HEK293 (cell line): ENCODE measurements around the gene IDUA.

Source experiments
- CTCF ChIA-PET: fragments of 350-600 bp; formaldehyde crosslinking; extraction: SDS; loops from one replicate; lab custom pipeline; 2021; ENCODE audit warnings: antibody characterized with exemption; lab: Yijun Ruan, JAX
- POLR2A ChIA-PET: fragments of 300-600 bp; formaldehyde crosslinking; extraction: SDS; loops from one replicate; lab custom pipeline; 2020; ENCODE audit warnings: antibody characterized with exemption, inconsistent platforms; lab: Yijun Ruan, JAX
- H3K27ac ChIP-seq: fragments of 200-500 bp; sonication (Bioruptor generic); 2 replicates; pipeline ENCODE4 v1.5.1; 2014; ENCODE audit warnings: low read depth, low read length, control low read depth, inconsistent platforms; ENCODE audit errors: extremely low read depth
- H3K36me3 ChIP-seq, 2 experiments: fragments of 200-500 bp in 1 of 2; sonication (Bioruptor generic) in 1 of 2; 1 replicate in 1 of 2; 2 replicates in 1 of 2; pipeline ENCODE4 v1.5.1; 2014 to 2017; ENCODE audit warnings: inconsistent platforms in 2 of 2, low read length in 2 of 2; ENCODE audit not compliant: control insufficient read depth in 2 of 2, insufficient read depth in 1 of 2
- H3K4me1 ChIP-seq: fragments of 200-500 bp; sonication (Bioruptor generic); 2 replicates; pipeline ENCODE4 v1.5.1; 2014; ENCODE audit warnings: mild to moderate bottlenecking, low read length, inconsistent platforms; ENCODE audit not compliant: control insufficient read depth, insufficient read depth
- H3K4me3 ChIP-seq: 2 replicates; pipeline ENCODE4 v1.5.1; 2011; ENCODE audit warnings: low read depth, mild to moderate bottlenecking, control low read depth, low read length, moderate library complexity
- H3K9me3 ChIP-seq: fragments of 200-500 bp; sonication (Bioruptor generic); 2 replicates; pipeline ENCODE4 v1.5.1; 2014; ENCODE audit warnings: low read depth, low read length, inconsistent platforms; ENCODE audit not compliant: control insufficient read depth, insufficient read depth
- BCL11A ChIP-seq: fragments of 450-650 bp; formaldehyde crosslinking; IDR thresholded peaks from 2 replicates; pipeline ENCODE4 v1.5.1; 2016; ENCODE audit warnings: low read depth, missing biosample characterization, missing genetic modification characterization
- EGR2 ChIP-seq: fragments of 450-650 bp; formaldehyde crosslinking; IDR thresholded peaks from 2 replicates; pipeline ENCODE4 v1.5.1; 2016; ENCODE audit warnings: low read depth, missing biosample characterization, missing genetic modification characterization
- HOXA7 ChIP-seq: sonication (generic); formaldehyde crosslinking; IDR thresholded peaks from 2 replicates; pipeline ENCODE4 v1.8.1; 2022; ENCODE audit warnings: missing genetic modification reagents, borderline replicate concordance
- HOXD13 ChIP-seq: sonication (generic); formaldehyde crosslinking; IDR thresholded peaks from 2 replicates; pipeline ENCODE4 v1.8.0; 2022; ENCODE audit warnings: missing genetic modification reagents, borderline replicate concordance
- ZFP69B ChIP-seq: fragments of 450-650 bp; formaldehyde crosslinking; IDR thresholded peaks from 2 replicates; pipeline ENCODE4 v1.5.1; 2016; ENCODE audit warnings: missing biosample characterization, missing genetic modification characterization
- ZNF23 ChIP-seq: fragments of 450-650 bp; formaldehyde crosslinking; IDR thresholded peaks from 2 replicates; pipeline ENCODE4 v1.5.1; 2016; ENCODE audit warnings: missing biosample characterization, missing genetic modification characterization, borderline replicate concordance
- ZNF302 ChIP-seq: fragments of 450-650 bp; formaldehyde crosslinking; IDR thresholded peaks from 2 replicates; pipeline ENCODE4 v1.5.1; 2016; ENCODE audit warnings: missing biosample characterization, missing genetic modification characterization, low read depth
- ZNF530 ChIP-seq: fragments of 450-650 bp; formaldehyde crosslinking; IDR thresholded peaks from 2 replicates; pipeline ENCODE4 v1.5.1; 2016; ENCODE audit warnings: low read depth, missing biosample characterization, missing genetic modification characterization
- ZNF585B ChIP-seq: fragments of 450-650 bp; formaldehyde crosslinking; IDR thresholded peaks from 2 replicates; pipeline ENCODE4 v1.5.1; 2016; ENCODE audit warnings: missing biosample characterization, missing genetic modification characterization
- ZNF600 ChIP-seq: fragments of 450-650 bp; formaldehyde crosslinking; IDR thresholded peaks from 2 replicates; pipeline ENCODE4 v1.5.1; 2016; ENCODE audit warnings: missing biosample characterization, missing genetic modification characterization
- ZNF664 ChIP-seq: fragments of 450-650 bp; formaldehyde crosslinking; IDR thresholded peaks from 2 replicates; pipeline ENCODE4 v1.5.1; 2016; ENCODE audit warnings: missing biosample characterization, missing genetic modification characterization
- ZNF768 ChIP-seq: fragments of 450-650 bp; formaldehyde crosslinking; IDR thresholded peaks from 2 replicates; pipeline ENCODE4 v1.5.1; 2018; ENCODE audit warnings: missing biosample characterization, mild to moderate bottlenecking, missing genetic modification characterization
- TF ChIP-seq, protein P1 (sequence below): fragments of 450-650 bp; formaldehyde crosslinking; IDR thresholded peaks from 2 replicates; pipeline ENCODE4 v1.5.1; 2016; ENCODE audit warnings: missing biosample characterization, missing genetic modification characterization, low read depth
- TF ChIP-seq, protein P2 (sequence below): fragments of 450-650 bp; formaldehyde crosslinking; IDR thresholded peaks from 2 replicates; pipeline ENCODE4 v1.5.1; 2016; ENCODE audit warnings: missing biosample characterization, missing genetic modification characterization
- TF ChIP-seq, protein P3 (sequence below): IDR thresholded peaks from 2 replicates; pipeline ENCODE4 v1.6.1; 2011; ENCODE audit warnings: mild to moderate bottlenecking, low read depth, low read length, borderline replicate concordance
- TF ChIP-seq, protein P4 (sequence below): fragments of 450-650 bp; formaldehyde crosslinking; IDR thresholded peaks from 2 replicates; pipeline ENCODE4 v1.5.1; 2016; ENCODE audit warnings: missing biosample characterization, missing genetic modification characterization
- TF ChIP-seq, protein P5 (sequence below): fragments of 450-650 bp; formaldehyde crosslinking; IDR thresholded peaks from 2 replicates; pipeline ENCODE4 v1.5.1; 2016; ENCODE audit warnings: missing biosample characterization, missing genetic modification characterization

The IDUA gene

DNA sequence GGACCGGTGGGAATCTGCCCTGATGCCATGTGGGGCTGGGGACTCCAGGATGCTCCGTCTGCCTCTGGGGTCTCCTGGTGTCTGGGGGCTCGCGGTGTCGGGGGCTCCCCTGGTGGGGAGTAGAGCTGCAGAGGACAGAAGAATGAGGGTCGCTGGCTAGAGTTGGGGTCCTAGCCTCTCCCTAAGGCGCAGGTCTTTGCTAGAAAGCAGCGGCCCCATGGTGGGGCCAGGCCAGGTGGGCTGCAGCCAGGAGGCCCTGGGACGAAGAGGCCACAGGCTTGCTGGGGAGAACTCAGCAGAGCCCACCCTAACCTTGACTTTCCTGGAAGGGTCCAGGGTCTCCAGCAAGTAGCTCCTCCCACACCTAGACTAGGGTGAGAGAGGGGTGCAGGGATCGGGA, 46.0 kb downstream of the IDUA start (continued):
- TF ChIP-seq, protein P1, sequence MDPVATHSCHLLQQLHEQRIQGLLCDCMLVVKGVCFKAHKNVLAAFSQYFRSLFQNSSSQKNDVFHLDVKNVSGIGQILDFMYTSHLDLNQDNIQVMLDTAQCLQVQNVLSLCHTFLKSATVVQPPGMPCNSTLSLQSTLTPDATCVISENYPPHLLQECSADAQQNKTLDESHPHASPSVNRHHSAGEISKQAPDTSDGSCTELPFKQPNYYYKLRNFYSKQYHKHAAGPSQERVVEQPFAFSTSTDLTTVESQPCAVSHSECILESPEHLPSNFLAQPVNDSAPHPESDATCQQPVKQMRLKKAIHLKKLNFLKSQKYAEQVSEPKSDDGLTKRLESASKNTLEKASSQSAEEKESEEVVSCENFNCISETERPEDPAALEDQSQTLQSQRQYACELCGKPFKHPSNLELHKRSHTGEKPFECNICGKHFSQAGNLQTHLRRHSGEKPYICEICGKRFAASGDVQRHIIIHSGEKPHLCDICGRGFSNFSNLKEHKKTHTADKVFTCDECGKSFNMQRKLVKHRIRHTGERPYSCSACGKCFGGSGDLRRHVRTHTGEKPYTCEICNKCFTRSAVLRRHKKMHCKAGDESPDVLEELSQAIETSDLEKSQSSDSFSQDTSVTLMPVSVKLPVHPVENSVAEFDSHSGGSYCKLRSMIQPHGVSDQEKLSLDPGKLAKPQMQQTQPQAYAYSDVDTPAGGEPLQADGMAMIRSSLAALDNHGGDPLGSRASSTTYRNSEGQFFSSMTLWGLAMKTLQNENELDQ (tag by site-specific recombination): no peak
- TF ChIP-seq, protein P2, sequence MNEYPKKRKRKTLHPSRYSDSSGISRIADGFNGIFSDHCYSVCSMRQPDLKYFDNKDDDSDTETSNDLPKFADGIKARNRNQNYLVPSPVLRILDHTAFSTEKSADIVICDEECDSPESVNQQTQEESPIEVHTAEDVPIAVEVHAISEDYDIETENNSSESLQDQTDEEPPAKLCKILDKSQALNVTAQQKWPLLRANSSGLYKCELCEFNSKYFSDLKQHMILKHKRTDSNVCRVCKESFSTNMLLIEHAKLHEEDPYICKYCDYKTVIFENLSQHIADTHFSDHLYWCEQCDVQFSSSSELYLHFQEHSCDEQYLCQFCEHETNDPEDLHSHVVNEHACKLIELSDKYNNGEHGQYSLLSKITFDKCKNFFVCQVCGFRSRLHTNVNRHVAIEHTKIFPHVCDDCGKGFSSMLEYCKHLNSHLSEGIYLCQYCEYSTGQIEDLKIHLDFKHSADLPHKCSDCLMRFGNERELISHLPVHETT (tag by site-specific recombination): no peak
- no peak for TF ChIP-seq ZNF23
- TF ChIP-seq ZNF600 (tag by site-specific recombination): no peak
- no peak for TF ChIP-seq HOXA7
- TF ChIP-seq ZFP69B (tag by site-specific recombination): no peak

DNA sequence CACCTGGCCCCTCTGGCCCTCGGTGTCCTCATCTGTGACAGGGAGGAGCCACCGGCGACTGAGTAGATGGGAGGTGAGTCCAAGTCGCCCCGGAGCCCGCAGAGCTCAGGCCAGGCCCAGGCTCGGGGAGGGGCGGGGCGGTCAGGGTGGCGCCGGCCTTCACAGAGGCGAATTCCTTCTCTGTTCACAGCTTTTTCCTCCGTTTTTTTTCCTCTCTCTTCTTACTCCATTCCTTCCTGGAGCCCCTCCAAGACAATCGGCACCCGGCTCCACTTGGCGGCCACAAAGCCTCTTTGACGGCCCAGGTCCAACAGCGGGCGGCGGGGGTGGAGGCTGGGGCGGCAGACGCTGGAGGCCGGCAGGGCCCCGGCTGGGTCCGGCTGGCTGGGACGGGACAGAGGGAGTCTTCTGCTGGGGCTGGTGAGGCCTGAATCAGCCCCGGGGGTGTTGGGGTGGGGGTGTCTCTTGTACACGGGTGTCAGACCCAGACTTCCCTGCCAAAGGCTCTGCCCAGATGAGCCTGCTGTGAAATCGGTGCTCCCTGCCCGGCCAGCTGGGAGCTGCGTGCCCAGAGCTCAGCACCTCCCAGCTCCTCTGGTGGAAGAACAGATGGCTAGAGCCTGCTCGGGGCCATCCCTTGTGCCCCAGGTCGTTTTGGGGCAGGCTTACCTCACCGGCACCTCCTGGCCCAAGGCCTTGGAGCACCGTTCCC, 47.2 kb downstream of the IDUA start:
- no peak overlapping the region for H3K4me3 ChIP-seq
- H3K27ac ChIP-seq: no peak overlapping the region
- CTCF ChIA-PET: no interaction called here
- TF ChIP-seq ZNF768 (tag by site-specific recombination): no peak
- TF ChIP-seq, protein P2 (tag by site-specific recombination): no peak
- TF ChIP-seq ZNF302 (tag by site-specific recombination): no peak
- TF ChIP-seq EGR2: 0 out of 2 replicates have a peak, but pooled peaks have one; percentile 16
- no peak for TF ChIP-seq BCL11A (tag by site-specific recombination)
- POLR2A ChIA-PET: no interaction called here
- no peaks in the 10 kb centered on the region for H3K9me3 ChIP-seq
- H3K4me1 ChIP-seq: no peaks in the 10 kb centered on the region
- H3K36me3 ChIP-seq: no peaks in the 10 kb centered on the region

DNA sequence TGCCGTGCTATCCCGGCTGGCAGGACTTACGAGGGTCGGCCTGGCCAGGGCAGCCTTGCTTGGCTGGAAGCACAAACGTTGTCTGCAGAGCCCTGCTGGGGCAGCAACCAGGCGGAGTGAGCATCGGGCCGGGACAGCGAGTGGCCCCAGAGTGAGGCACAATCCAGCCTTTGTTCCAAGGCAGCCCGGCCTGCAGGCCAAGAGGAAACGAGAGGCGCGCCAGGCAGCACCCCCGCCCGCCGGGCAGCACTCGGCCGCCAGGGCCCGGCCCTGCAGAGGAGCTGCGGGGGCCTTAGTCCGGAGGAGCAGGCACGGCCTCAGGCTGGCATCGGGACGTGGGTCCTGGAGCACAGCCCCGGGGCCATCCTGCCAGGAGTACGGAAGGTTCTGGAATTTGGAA, 48.7 kb downstream of the IDUA start:
- no peak overlapping the region for H3K4me3 ChIP-seq
- no peaks in the 10 kb centered on the region for H3K9me3 ChIP-seq
- H3K4me1 ChIP-seq: no peaks in the 10 kb centered on the region; the same call in 1 of the 2 replicates
- no peaks in the 10 kb centered on the region for H3K36me3 ChIP-seq
- H3K27ac ChIP-seq: no peak overlapping the region
- CTCF ChIA-PET: no interaction called here
- POLR2A ChIA-PET: no interaction called here
- TF ChIP-seq, protein P3, sequence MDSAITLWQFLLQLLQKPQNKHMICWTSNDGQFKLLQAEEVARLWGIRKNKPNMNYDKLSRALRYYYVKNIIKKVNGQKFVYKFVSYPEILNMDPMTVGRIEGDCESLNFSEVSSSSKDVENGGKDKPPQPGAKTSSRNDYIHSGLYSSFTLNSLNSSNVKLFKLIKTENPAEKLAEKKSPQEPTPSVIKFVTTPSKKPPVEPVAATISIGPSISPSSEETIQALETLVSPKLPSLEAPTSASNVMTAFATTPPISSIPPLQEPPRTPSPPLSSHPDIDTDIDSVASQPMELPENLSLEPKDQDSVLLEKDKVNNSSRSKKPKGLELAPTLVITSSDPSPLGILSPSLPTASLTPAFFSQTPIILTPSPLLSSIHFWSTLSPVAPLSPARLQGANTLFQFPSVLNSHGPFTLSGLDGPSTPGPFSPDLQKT: no peak
- TF ChIP-seq ZNF585B (tag by site-specific recombination): no peak
- TF ChIP-seq, protein P4, sequence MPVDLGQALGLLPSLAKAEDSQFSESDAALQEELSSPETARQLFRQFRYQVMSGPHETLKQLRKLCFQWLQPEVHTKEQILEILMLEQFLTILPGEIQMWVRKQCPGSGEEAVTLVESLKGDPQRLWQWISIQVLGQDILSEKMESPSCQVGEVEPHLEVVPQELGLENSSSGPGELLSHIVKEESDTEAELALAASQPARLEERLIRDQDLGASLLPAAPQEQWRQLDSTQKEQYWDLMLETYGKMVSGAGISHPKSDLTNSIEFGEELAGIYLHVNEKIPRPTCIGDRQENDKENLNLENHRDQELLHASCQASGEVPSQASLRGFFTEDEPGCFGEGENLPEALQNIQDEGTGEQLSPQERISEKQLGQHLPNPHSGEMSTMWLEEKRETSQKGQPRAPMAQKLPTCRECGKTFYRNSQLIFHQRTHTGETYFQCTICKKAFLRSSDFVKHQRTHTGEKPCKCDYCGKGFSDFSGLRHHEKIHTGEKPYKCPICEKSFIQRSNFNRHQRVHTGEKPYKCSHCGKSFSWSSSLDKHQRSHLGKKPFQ (tag by site-specific recombination): no peak
- TF ChIP-seq, protein P5, sequence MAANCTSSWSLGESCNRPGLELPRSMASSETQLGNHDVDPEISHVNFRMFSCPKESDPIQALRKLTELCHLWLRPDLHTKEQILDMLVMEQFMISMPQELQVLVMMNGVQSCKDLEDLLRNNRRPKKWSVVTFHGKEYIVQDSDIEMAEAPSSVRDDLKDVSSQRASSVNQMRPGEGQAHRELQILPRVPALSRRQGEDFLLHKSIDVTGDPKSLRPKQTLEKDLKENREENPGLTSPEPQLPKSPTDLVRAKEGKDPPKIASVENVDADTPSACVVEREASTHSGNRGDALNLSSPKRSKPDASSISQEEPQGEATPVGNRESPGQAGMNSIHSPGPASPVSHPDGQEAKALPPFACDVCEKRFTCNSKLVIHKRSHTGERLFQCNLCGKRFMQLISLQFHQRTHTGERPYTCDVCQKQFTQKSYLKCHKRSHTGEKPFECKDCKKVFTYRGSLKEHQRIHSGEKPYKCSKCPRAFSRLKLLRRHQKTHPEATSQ: no peak
- TF ChIP-seq ZNF664: no peak
- no peak for TF ChIP-seq HOXD13 (CRISPR knock-in tag)
- TF ChIP-seq ZNF530: no peak
